NOMO-1 treated with dmso at 0.1 percent for 144 hours (cell line): ENCODE measurements around the gene DIP2C.
"Not testable (repeated sequence)": the region's sequence is repeated elsewhere in the genome, so short reads cannot be mapped to it uniquely, and the experiment has no call there.

Experiments
- DNase-seq: peaks from one replicate; lab custom pipeline; 2025; ENCODE audit not compliant: unreplicated experiment; lab: John Stamatoyannopoulos, UW

The DIP2C gene

GRCh38 chr10:644076-644942 lies 45.2 kb downstream of the DIP2C start:
- no peak for DNase-seq

- no peak for DNase-seq
Measured at GRCh38 chr10:642186-642890, 47.1 kb downstream of the DIP2C start.

DNA sequence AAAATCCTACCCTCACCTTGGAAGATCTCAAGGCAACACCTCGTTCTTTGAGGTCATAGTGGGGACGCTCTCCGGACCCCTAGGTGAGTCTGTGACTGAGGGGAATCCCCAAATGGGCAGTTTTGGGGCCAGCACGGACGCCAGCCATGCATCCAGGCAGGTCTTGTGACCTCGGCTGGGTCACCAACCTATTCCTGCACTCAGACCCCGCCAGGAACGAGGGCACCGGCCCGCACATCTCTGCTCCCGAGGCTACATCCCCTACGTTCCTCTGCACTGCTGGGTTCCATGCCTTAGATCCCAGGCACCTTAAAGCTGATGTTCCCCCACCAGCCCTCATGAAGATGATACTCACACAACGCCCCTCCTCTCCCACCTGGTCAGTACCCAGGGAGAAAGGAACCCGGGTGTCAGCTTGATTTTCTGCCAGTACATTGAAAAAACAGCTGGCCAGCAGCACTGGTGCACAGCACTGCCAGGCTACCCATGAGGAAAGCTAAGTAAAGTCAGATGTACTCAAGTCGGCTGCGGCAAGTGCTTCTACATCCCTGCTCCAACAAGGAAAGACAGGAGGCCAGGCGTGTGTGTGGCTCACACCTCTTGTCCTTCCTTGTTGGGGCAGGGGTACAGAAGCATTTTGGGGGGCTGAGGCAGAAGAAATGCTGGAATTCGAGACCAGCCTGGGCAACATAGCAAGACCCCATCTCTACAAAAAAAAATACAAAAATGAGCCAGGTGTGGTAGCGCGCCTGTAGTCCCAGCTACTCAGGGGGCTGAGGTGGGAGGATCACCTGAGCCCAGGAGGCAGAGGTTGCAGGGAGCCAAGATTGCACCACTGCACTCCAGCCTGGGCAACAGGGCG lies 48.1 kb downstream of the DIP2C start:
- DNase-seq = no peak

DNA sequence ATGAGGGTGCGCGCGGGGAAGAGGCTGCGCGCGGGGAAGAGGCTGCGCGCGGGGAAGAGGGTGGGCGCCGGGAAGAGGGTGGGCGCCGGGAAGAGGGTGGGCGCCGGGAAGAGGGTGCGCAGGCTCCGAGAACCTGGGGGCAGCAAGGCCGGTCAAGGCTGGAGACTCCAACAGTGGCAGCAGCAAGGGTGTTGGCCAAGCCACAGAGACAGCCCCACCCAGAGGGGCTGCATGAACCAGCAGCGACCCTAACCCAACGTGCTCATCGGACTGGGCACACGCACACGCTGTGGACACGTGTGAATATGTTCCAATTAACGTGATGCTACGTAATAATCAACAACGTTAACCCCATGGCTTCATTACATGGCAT lies 48.8 kb downstream of the DIP2C start:
- no peak for DNase-seq

DNA sequence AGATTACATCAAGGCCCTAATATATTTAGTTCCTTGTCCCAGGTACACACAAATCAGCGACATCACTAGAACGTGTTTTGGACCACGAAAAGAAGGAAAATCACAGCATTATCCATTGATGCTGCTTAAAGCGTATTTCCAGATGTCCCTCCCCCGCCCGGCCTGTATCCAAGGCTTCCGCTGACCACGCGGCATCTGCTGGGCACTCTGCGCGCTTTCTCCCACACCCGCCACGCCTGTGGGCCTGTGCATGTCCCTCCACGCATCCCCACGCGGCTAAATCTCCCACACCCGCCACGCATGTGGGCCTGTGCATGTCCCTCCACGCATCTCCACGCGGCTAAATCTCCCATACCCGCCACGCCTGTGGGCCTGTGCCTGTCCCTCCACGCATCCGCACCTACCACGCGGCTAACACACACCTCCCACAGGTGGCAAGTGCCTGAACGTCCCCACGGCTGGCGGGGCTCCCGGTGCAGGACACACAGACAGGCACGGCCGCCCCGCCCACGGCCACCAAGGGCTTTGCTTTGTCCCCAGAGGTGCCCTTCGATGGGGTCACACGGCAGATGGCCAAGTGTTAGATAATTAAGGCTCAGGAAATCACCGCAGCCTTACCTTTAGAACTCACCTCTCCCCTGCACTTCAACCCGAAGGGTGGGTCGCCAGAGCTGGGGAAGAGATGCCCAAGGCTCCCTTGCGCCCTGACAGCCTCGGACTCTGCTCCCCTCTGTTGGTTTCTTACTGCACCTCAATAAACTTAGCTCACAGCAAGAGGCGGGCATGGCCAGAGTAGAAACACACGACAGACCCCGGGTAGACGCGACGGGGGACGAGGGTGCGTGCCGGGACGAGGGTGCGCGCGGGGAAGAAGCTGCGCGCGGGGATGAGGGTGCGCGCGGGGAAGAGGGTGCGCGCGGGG lies 49.5 kb downstream of the DIP2C start:
- DNase-seq = no peak

DNA sequence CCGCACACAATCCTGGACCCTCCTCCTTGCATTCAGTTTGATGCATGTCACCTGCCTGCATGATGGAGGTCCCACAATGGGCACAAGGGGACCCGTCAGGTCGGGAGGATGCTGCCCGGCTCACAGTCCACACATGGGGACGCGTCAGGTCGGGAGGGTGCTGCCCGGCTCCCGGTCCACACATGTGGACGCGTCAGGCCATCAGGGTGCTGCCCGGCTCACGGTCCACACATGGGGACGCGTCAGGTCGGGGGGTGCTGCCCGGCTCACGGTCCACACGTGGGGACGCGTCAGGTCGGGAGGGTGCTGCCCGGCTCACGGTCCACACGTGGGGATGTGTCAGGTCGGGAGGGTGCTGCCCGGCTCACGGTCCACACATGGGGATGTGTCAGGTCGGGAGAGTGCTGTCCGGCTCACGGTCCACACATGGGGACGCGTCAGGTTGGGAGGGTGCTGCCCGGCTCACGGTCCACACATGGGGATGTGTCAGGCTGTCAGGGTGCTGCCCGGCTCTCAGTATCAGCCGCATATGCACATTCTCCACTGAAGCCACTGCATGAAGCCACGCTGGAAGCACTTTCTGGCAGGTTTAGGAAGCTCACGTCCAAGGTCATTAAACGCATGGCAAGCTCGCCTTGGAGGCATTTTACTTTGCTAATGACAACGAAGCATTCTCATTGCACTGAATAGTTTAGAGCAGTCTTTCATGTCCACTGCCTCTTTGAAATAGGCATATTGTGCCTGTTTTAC lies 50.3 kb downstream of the DIP2C start:
- no peak for DNase-seq

DNA sequence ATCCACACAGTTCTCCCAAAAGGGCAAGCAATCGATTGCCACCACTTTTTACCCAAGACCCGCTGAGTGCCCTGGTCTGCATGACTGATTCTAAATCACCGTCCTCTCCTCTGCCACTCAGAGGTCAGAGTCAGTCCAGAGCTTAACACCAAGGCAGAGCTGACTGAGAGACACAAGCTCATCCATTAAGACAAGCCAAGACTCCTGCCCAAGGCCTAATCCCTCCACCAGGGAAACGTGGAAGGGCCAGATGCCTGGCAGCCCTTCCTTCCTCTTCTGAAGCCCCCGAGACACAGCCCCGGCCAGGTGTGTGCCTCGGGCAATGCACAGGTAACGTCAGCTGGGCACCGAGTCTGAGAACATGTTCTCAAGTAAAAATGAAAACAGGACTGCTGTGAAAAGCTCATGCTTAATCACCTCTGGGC lies 51.7 kb downstream of the DIP2C start:
- DNase-seq = no peak

- DNase-seq = no peak
Measured at GRCh38 chr10:637221-637620, 52.2 kb downstream of the DIP2C start.

GRCh38 chr10:636769-637168 lies 52.7 kb downstream of the DIP2C start:
- no peak for DNase-seq

DNA sequence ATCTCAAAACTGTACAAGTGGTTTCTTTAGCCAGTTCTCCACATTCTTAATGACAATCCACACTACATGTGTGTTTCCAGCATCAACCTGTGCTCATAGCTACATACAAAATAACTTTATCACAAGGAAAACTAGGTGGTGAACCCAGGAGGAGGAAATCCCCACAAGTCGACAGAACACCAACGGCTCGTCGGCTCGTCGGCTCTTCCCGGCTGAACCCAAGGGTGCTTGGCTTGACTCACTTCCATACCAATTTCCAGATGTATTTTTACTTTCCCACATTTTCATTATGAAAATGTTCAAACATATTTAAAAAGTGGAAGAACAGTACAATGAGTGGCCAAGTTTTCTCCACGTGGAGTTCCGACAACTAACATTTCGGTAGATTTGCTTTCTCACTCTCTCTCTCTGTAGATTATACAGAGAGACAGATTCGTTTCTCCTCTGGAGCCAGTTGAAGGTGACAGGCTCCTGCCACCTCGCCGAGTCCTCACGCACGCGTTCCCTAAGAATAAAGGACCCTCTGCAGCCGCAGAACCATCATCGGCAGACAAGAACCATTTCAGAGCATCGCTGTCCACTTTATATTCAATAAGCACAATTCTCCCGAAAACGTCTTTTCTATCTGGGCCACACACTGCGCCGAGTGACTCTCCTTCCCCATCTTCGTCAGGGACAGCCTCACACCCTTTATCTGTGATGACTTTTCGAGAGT lies 53.3 kb downstream of the DIP2C start:
- no peak for DNase-seq

- DNase-seq = no peak
Measured at GRCh38 chr10:635088-635861, 54.2 kb downstream of the DIP2C start.

DNA sequence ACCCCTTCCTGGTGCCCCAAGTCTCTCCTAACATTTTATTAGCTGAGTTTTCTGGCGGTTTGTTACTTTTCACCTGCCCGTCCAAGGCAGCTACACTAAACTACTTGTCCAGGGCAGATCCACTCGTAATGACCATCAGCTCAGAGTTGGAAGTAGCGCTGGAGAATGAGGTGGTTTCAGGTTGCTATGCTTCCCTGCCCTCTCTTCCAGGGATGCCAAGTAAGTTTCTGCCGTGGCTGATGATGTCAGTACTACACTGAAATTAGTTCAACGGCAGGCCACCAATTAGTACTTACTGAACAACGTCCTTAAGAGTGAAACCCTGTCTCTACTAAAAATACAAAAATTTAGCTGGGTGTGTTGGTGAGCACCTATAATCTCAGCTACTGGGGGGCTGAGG lies 55.2 kb downstream of the DIP2C start:
- no peak for DNase-seq

- no peak for DNase-seq
Measured at GRCh38 chr10:633279-634245, 55.9 kb downstream of the DIP2C start.

DNA sequence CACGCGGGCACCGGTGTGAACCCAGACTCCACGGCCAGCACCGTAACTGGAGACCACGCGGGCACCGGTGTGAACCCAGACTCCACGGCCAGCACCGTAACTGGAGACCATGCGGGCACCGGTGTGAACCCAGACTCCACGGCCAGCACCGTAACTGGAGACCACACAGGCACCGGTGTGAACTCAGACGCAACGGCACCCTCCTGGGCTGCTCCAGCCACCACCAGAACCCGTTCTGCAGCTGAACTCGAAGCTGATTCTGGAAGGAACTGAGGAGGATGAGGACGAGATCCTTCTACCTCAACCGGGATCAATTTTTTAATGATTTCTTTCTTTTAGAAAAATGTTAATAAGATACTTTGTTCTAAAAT lies 56.7 kb downstream of the DIP2C start:
- DNase-seq = not testable (repeated sequence)

DNA sequence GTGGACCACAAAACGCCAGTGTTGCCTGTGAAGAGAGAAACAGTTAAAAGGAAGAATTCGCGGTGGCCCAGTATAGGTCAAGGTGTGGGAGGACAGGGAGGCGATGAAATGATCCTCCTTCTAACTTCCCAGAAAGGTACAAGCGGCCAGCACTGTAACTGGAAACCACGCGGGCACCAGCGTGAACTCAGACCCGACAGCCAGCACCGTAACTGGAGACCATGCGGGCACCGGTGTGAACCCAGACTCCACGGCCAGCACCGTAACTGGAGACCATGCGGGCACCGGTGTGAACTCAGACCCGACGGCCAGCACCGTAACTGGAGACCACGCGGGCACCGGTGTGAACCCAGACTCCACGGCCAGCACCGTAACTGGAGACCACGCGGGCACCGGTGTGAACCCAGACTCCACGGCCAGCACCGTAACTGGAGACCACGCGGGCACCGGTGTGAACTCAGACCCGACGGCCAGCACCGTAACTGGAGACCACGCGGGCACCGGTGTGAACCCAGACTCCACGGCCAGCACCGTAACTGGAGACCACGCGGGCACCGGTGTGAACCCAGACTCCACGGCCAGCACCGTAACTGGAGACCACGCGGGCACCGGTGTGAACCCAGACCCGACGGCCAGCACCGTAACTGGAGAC lies 57.2 kb downstream of the DIP2C start:
- not testable (repeated sequence) for DNase-seq

DNA sequence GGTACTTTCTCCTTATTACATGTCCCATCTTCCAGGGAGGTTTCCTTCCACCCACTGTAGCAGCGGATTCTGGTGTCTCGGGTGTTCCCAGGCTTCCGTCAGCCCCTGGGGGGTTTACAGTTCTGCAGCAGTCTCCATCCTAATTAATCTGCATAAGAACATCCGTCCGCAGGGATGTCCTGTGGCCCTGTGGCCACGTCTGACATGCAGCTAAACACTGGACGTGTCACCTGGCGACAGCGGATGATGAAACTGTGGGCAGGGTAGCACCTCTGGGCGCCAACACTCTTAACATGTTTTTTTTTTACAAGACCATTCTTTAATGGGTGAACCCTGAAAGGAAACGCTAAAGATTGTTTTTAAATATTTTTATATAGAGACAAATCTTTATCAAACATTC lies 58.2 kb downstream of the DIP2C start:
- DNase-seq = no peak

DNA sequence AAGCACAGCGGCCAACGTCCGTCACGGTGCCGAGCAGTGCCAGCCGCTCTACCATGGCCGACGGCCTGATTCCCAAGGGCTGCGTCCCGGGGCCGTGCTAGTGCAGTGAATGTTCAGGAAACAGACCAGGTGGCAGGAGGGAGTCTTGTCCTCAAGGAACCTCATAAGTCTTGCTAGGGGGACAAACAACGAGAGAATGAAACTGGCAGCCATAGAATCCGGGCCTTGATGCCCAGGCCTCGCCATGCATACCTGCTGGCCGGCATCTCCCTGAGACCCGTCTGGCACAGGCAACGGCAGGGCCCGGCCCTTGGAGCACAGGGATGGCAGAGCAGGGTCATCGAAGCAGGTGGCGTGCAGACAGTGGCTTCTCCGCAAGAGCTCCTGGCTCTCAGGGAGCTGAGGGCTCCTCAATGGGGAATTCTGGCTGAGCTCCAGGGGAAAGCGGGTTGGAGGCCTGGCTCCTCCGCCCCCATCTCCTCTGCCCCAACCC lies 58.8 kb downstream of the DIP2C start:
- DNase-seq = no peak
